Measurements from ENCODE around the gene ANKS4B. TPM values are rescaled to one million over a fixed set of nuclear protein-coding genes. Genes with fewer than 3 reads are reported as not detected.

The ANKS4B gene
- total and polyA plus RNA-seq, 5 experiments from 2014 or later = not detected

GRCh38 chr16:21253470-21253869 is 20.0 kb downstream of the ANKS4B start:
- Mint-ChIP-seq H3K27ac (no peak overlapping the region), H3K4me1 (peaks cover 0 to 6% (median under 1%) of the 10 kb centered on the region in 4 donors), H3K36me3 (no peaks in the 10 kb centered on the region), H3K4me3 (no peak overlapping the region), H3K9me3 (no peaks in the 10 kb centered on the region), H3K27me3 (peaks cover 9 to 34% (median 24%) of the 10 kb centered on the region in 5 donors)
- POLR2A ChIA-PET = no interaction called here
- no peak for DNase-seq
- no peak for ATAC-seq

- Mint-ChIP-seq H3K4me1 (peaks cover 0 to 2% (median 0%) of the 10 kb centered on the region in 4 donors), H3K36me3 (no peaks in the 10 kb centered on the region), H3K27ac (no peak overlapping the region), H3K9me3 (no peaks in the 10 kb centered on the region), H3K4me3 (no peak overlapping the region), H3K27me3 (peaks cover 3 to 17% (median 7%) of the 10 kb centered on the region in 5 donors)
- POLR2A ChIA-PET = no interaction called here
- ATAC-seq (no peak), DNase-seq (no peak)
Observed at GRCh38 chr16:21256636-21257035, 23.1 kb downstream of the ANKS4B start.

GRCh38 chr16:21257284-21257683 is 23.8 kb downstream of the ANKS4B start:
- Mint-ChIP-seq H3K4me3 (no peak overlapping the region), H3K9me3 (no peaks in the 10 kb centered on the region), H3K36me3 (no peaks in the 10 kb centered on the region), H3K27me3 (peaks cover 0 to 17% (median 7%) of the 10 kb centered on the region in 5 donors), H3K4me1 (peaks cover 0 to 2% (median 0%) of the 10 kb centered on the region in 4 donors), H3K27ac (no peak overlapping the region)
- DNase-seq = no peak
- no peak for ATAC-seq
- POLR2A ChIA-PET = no interaction called here

- H3K36me3 Mint-ChIP-seq = no peaks in the 10 kb centered on the region
- peaks cover 0 to 16% (median 4%) of the 10 kb centered on the region in 5 donors for H3K27me3 Mint-ChIP-seq
- peaks cover 0 to 18% (median 0%) of the 10 kb centered on the region in 4 donors for H3K4me1 Mint-ChIP-seq
- H3K27ac Mint-ChIP-seq = no peak overlapping the region
- ATAC-seq (no peak), DNase-seq (no peak)
- POLR2A ChIA-PET = no interaction called here
- H3K4me3 Mint-ChIP-seq = no peak overlapping the region
- no peaks in the 10 kb centered on the region for H3K9me3 Mint-ChIP-seq
Observed at GRCh38 chr16:21260870-21261791, 27.6 kb downstream of the ANKS4B start.

GRCh38 chr16:21262779-21263639 is 29.5 kb downstream of the ANKS4B start:
- Mint-ChIP-seq H3K9me3 (no peaks in the 10 kb centered on the region), H3K4me1 (peaks cover 0 to 18% (median 0%) of the 10 kb centered on the region in 4 donors), H3K27me3 (peaks cover 0 to 5% (median 3%) of the 10 kb centered on the region in 5 donors), H3K27ac (peak overlapping the region in 1 of 10 donors; percentile 25), H3K4me3 (no peak overlapping the region), H3K36me3 (no peaks in the 10 kb centered on the region)
- POLR2A ChIA-PET = no interaction called here
- no peak for DNase-seq
- ATAC-seq = no peak

GRCh38 chr16:21263640-21264570 is 30.4 kb downstream of the ANKS4B start:
- no peaks in the 10 kb centered on the region for H3K9me3 Mint-ChIP-seq
- no peaks in the 10 kb centered on the region for H3K36me3 Mint-ChIP-seq

GRCh38 chr16:21264571-21265036 is 31.1 kb downstream of the ANKS4B start:
- H3K27me3 Mint-ChIP-seq = peaks cover 0 to 5% (median 0%) of the 10 kb centered on the region in 5 donors
- no peak overlapping the region for H3K4me3 Mint-ChIP-seq
- peaks cover 0 to 18% (median 0%) of the 10 kb centered on the region in 4 donors for H3K4me1 Mint-ChIP-seq
- no peaks in the 10 kb centered on the region for H3K9me3 Mint-ChIP-seq
- H3K27ac Mint-ChIP-seq = no peak overlapping the region
- no peaks in the 10 kb centered on the region for H3K36me3 Mint-ChIP-seq
- ATAC-seq (no peak), DNase-seq (no peak)
- POLR2A ChIA-PET = no interaction called here

More at GRCh38 chr16:21263640-21264570, 30.4 kb downstream of the ANKS4B start:
- H3K27me3 Mint-ChIP-seq = peaks cover 0 to 5% (median 0%) of the 10 kb centered on the region in 5 donors
- ATAC-seq (no peak), DNase-seq (no peak)
- peak overlapping the region in 1 of 10 donors; percentile 25 for H3K27ac Mint-ChIP-seq
- POLR2A ChIA-PET = no interaction called here
- no peak overlapping the region for H3K4me3 Mint-ChIP-seq
- peaks cover 0 to 18% (median 0%) of the 10 kb centered on the region in 4 donors for H3K4me1 Mint-ChIP-seq

GRCh38 chr16:21265104-21265837 is 31.8 kb downstream of the ANKS4B start:
- H3K27me3 Mint-ChIP-seq = peaks cover 0 to 3% (median 0%) of the 10 kb centered on the region in 5 donors
- H3K36me3 Mint-ChIP-seq = no peaks in the 10 kb centered on the region
- no peak overlapping the region for H3K4me3 Mint-ChIP-seq
- POLR2A ChIA-PET = no interaction called here
- DNase-seq (no peak), ATAC-seq (no peak)
- H3K27ac Mint-ChIP-seq = no peak overlapping the region
- H3K9me3 Mint-ChIP-seq = no peaks in the 10 kb centered on the region
- peaks cover 0 to 18% (median 0%) of the 10 kb centered on the region in 4 donors for H3K4me1 Mint-ChIP-seq

GRCh38 chr16:21267298-21267697 is 33.8 kb downstream of the ANKS4B start:
- Mint-ChIP-seq H3K36me3 (no peaks in the 10 kb centered on the region), H3K27ac (no peak overlapping the region), H3K4me1 (peaks cover 0 to 18% (median 0%) of the 10 kb centered on the region in 4 donors), H3K27me3 (peaks cover 0 to 3% (median 2%) of the 10 kb centered on the region in 5 donors), H3K4me3 (no peak overlapping the region), H3K9me3 (no peaks in the 10 kb centered on the region)
- DNase-seq (no peak), ATAC-seq (no peak)
- POLR2A ChIA-PET = no interaction called here

GRCh38 chr16:21268236-21268635 is 34.7 kb downstream of the ANKS4B start:
- peaks cover 0 to 18% (median 0%) of the 10 kb centered on the region in 4 donors for H3K4me1 Mint-ChIP-seq
- no peaks in the 10 kb centered on the region for H3K36me3 Mint-ChIP-seq
- ATAC-seq = no peak
- H3K9me3 Mint-ChIP-seq = no peaks in the 10 kb centered on the region
- POLR2A ChIA-PET = no interaction called here
- DNase-seq = no peak
- no peak overlapping the region for H3K4me3 Mint-ChIP-seq
- peaks cover 0 to 5% (median 4%) of the 10 kb centered on the region in 5 donors for H3K27me3 Mint-ChIP-seq
- H3K27ac Mint-ChIP-seq = no peak overlapping the region

GRCh38 chr16:21272253-21272652 is 38.8 kb downstream of the ANKS4B start:
- H3K36me3 Mint-ChIP-seq = no peaks in the 10 kb centered on the region
- POLR2A ChIA-PET = no interaction called here
- no peaks in the 10 kb centered on the region for H3K9me3 Mint-ChIP-seq
- ATAC-seq (no peak), DNase-seq (no peak)
- H3K27me3 Mint-ChIP-seq = peaks cover 27 to 31% (median 28%) of the 10 kb centered on the region in 5 donors
- H3K4me3 Mint-ChIP-seq = no peak overlapping the region
- H3K27ac Mint-ChIP-seq = no peak overlapping the region
- peaks cover 0 to 12% (median 0%) of the 10 kb centered on the region in 4 donors for H3K4me1 Mint-ChIP-seq

Data from naive thymus-derived CD8-positive, alpha-beta T cell (primary cell).